Bronchial smooth muscle cell (primary cell): ENCODE data around the gene YY1AP1. TPM values are rescaled to one million over a fixed set of nuclear protein-coding genes. Genes with fewer than 3 reads are reported as not detected.

Source experiments
- total RNA-seq: library from RNA; depleted of rRNA; stranded (reverse); fragments of >200 nt; gene quantifications from 2 replicates; pipeline ENCODE4 v1.2.1, GENCODE V29; 2014

The YY1AP1 gene
- 34.9 and 41.1 TPM in 2 replicates for total RNA-seq

GRCh38 chr1:155688324-155689080 lies at the start of gene YY1AP1:
YY1AP1 (minus strand) TSS chr1:155688774; CDS start chr1:155680436, 8,338 bp downstream.

GRCh38 chr1:155689081-155689607 lies 570 bp upstream of the YY1AP1 start, which contains the start of gene DAP3:
DAP3 (plus strand) TSS chr1:155689091; CDS start chr1:155709780, 20,689 bp downstream.

GRCh38 chr1:155609515-155610256 lies 78.9 kb downstream of the YY1AP1 start, which contains the start of gene MSTO1:
MSTO1 (plus strand) TSS chr1:155610218; CDS start chr1:155610249, 31 bp downstream.

Other genes with a start within 250 kb of the YY1AP1 start
- gene ASH1L, start 126.0 kb downstream of the YY1AP1 start, total RNA-seq = 24.9 and 34.3 TPM in 2 replicates
- gene MSTO1, start 78.6 kb downstream of the YY1AP1 start, total RNA-seq = 21.8 and 28.3 TPM in 2 replicates
- gene DAP3, start 317 bp upstream of the YY1AP1 start, total RNA-seq = 39.3 and 40.5 TPM in 2 replicates
- 23.6 and 24.1 TPM in 2 replicates for gene GON4L, start 168.4 kb upstream of the YY1AP1 start, total RNA-seq
- gene SYT11, start 170.8 kb upstream of the YY1AP1 start, total RNA-seq = 37.8 and 39.4 TPM in 2 replicates
- gene RIT1, start 222.6 kb upstream of the YY1AP1 start, total RNA-seq = 24.6 and 40.6 TPM in 2 replicates
- gene KHDC4, start 245.6 kb upstream of the YY1AP1 start, total RNA-seq = 18.0 and 24.0 TPM in 2 replicates